ENCODE measurements around the gene GPHB5.

DNA sequence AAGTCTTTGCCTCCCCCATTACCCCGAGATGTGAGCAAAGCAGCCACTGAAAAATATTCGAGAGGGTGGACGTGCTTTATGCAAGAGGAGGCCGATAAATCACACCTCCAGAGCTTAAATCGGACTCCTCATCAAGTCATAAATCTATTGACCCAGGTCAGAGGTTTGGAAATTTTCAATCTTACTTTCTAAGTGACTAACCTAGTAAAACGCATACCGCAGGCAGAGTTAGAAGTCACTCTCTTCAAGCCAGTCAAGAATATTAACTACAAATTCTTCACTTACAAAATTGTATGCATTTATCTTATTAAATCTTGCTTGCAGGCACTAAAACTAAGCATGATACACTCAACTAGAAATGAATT lies 34.9 kb downstream of the GPHB5 start:
- TF ChIP-seq, protein P1, sequence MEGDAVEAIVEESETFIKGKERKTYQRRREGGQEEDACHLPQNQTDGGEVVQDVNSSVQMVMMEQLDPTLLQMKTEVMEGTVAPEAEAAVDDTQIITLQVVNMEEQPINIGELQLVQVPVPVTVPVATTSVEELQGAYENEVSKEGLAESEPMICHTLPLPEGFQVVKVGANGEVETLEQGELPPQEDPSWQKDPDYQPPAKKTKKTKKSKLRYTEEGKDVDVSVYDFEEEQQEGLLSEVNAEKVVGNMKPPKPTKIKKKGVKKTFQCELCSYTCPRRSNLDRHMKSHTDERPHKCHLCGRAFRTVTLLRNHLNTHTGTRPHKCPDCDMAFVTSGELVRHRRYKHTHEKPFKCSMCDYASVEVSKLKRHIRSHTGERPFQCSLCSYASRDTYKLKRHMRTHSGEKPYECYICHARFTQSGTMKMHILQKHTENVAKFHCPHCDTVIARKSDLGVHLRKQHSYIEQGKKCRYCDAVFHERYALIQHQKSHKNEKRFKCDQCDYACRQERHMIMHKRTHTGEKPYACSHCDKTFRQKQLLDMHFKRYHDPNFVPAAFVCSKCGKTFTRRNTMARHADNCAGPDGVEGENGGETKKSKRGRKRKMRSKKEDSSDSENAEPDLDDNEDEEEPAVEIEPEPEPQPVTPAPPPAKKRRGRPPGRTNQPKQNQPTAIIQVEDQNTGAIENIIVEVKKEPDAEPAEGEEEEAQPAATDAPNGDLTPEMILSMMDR (IDR thresholded peaks at IDR 0.05), result no peak
- TF ChIP-seq, protein P2, sequence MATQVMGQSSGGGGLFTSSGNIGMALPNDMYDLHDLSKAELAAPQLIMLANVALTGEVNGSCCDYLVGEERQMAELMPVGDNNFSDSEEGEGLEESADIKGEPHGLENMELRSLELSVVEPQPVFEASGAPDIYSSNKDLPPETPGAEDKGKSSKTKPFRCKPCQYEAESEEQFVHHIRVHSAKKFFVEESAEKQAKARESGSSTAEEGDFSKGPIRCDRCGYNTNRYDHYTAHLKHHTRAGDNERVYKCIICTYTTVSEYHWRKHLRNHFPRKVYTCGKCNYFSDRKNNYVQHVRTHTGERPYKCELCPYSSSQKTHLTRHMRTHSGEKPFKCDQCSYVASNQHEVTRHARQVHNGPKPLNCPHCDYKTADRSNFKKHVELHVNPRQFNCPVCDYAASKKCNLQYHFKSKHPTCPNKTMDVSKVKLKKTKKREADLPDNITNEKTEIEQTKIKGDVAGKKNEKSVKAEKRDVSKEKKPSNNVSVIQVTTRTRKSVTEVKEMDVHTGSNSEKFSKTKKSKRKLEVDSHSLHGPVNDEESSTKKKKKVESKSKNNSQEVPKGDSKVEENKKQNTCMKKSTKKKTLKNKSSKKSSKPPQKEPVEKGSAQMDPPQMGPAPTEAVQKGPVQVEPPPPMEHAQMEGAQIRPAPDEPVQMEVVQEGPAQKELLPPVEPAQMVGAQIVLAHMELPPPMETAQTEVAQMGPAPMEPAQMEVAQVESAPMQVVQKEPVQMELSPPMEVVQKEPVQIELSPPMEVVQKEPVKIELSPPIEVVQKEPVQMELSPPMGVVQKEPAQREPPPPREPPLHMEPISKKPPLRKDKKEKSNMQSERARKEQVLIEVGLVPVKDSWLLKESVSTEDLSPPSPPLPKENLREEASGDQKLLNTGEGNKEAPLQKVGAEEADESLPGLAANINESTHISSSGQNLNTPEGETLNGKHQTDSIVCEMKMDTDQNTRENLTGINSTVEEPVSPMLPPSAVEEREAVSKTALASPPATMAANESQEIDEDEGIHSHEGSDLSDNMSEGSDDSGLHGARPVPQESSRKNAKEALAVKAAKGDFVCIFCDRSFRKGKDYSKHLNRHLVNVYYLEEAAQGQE (IDR thresholded peaks at IDR 0.05; ENCODE audit: insufficient read depth in 1 of 2, low read depth in 2 of 2, low read length in 1 of 2), result no peak

Measured in Panc1 (cell line).